HFFc6 (cell line): ENCODE data around the gene BAD. TPM values are rescaled to one million over a fixed set of nuclear protein-coding genes. Genes with fewer than 3 reads are reported as not detected.
A peak's percentile ranks its signal among the peaks of the same experiment; 100 is the strongest.

ENCODE experiments used
- DNase-seq: peaks from one replicate; pipeline ENCODE4 v3.0.0-alpha.2; 2018
- H3K27ac Mint-ChIP-seq: 2 replicates; pipeline ENCODE4 v1.8.0; 2020; ENCODE audit warnings: mild to moderate bottlenecking, mixed read lengths
- H3K27me3 Mint-ChIP-seq: 2 replicates; pipeline ENCODE4 v1.8.0; 2021; ENCODE audit warnings: mild to moderate bottlenecking, moderate library complexity, mixed read lengths; ENCODE audit not compliant: insufficient read depth
- H3K36me3 Mint-ChIP-seq: 2 replicates; pipeline ENCODE4 v1.8.0; 2021; ENCODE audit warnings: low read depth, mixed read lengths
- H3K4me1 Mint-ChIP-seq: 2 replicates; pipeline ENCODE4 v1.8.0; 2020; ENCODE audit warnings: low read depth, mixed read lengths
- H3K4me3 Mint-ChIP-seq: 2 replicates; pipeline ENCODE4 v1.8.0; 2020; ENCODE audit warnings: mild to moderate bottlenecking, moderate library complexity, mixed read lengths
- H3K9me3 Mint-ChIP-seq: 2 replicates; pipeline ENCODE4 v1.8.0; 2020; ENCODE audit warnings: mild to moderate bottlenecking, mixed read lengths
- total RNA-seq, 6 experiments: library from RNA; stranded (reverse); fragmentation: NEBNext Ultra II Directional; extraction: Animal tissue kit (Norgen Biotek cat#: 25700); gene quantifications; 2 replicates in 1 of 6; 3 replicates in 5 of 6; pipeline ENCODE4 v1.2.3, GENCODE V29; 2021
- TF ChIP-seq, protein P1 (sequence below): fragments of 200-600 bp; sonication (generic); IDR thresholded peaks from 2 replicates; pipeline ENCODE4 v1.5.0; 2021; ENCODE audit warnings: antibody characterized with exemption, mild to moderate bottlenecking

BAD gene
- total RNA-seq, 6 experiments from 2014 or later, result 65.9 to 75.0 (median 68.8) TPM

DNA sequence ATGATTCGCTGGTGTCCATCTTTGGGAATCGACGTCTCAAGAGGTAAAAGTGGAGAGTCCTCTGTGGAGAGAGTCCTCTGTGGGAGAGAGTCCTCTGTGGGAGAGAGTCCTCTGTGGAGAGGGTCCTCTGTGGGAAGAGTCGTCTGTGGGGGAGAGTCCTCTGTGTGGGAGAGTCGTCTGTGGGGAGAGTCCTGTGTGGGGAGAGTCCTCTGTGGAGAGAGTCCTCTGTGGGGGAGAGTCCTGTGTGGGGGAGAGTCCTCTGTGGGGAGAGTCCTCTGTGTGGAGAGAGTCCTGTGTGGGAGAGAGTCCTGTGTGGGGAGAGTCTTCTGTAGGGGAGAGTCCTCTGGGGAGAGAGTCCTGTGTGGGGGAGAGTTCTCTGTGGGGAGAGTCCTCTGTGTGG is 36.6 kb upstream of the BAD start:
- TF ChIP-seq, protein P1, sequence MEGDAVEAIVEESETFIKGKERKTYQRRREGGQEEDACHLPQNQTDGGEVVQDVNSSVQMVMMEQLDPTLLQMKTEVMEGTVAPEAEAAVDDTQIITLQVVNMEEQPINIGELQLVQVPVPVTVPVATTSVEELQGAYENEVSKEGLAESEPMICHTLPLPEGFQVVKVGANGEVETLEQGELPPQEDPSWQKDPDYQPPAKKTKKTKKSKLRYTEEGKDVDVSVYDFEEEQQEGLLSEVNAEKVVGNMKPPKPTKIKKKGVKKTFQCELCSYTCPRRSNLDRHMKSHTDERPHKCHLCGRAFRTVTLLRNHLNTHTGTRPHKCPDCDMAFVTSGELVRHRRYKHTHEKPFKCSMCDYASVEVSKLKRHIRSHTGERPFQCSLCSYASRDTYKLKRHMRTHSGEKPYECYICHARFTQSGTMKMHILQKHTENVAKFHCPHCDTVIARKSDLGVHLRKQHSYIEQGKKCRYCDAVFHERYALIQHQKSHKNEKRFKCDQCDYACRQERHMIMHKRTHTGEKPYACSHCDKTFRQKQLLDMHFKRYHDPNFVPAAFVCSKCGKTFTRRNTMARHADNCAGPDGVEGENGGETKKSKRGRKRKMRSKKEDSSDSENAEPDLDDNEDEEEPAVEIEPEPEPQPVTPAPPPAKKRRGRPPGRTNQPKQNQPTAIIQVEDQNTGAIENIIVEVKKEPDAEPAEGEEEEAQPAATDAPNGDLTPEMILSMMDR, result no peak
- Mint-ChIP-seq H3K4me3 (no peak overlapping the region), H3K27me3 (peaks cover 3% of the 10 kb centered on the region), H3K36me3 (peaks cover 21% of the 10 kb centered on the region), H3K9me3 (no peaks in the 10 kb centered on the region), H3K27ac (peak overlapping the region; percentile 40; the same call in 1 of the 2 replicates), H3K4me1 (peaks cover 24% of the 10 kb centered on the region)
- DNase-seq, result no peak

DNA sequence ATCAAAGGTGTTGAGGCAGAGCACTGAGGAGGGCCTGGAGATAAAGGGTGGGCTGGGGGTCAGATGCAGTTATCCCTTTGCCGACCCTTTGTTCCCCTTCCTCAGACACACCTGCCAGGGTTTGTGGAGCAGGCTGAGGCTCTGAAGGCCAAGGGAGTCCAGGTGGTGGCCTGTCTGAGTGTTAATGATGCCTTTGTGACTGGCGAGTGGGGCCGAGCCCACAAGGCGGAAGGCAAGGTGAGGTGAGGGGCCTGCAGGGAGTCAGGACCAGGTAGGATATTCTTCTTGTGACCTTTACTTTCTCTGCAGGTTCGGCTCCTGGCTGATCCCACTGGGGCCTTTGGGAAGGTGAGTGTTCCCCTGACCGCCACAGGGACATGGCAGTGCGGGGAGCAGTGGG is 36.1 kb upstream of the BAD start:
- DNase-seq, result no peak
- TF ChIP-seq, protein P1, result no peak
- no peaks in the 10 kb centered on the region for H3K9me3 Mint-ChIP-seq
- peaks cover 3% of the 10 kb centered on the region for H3K27me3 Mint-ChIP-seq
- no peak overlapping the region for H3K27ac Mint-ChIP-seq
- H3K4me3 Mint-ChIP-seq, result no peak overlapping the region
- peaks cover 21% of the 10 kb centered on the region for H3K36me3 Mint-ChIP-seq
- H3K4me1 Mint-ChIP-seq, result peaks cover 24% of the 10 kb centered on the region

DNA sequence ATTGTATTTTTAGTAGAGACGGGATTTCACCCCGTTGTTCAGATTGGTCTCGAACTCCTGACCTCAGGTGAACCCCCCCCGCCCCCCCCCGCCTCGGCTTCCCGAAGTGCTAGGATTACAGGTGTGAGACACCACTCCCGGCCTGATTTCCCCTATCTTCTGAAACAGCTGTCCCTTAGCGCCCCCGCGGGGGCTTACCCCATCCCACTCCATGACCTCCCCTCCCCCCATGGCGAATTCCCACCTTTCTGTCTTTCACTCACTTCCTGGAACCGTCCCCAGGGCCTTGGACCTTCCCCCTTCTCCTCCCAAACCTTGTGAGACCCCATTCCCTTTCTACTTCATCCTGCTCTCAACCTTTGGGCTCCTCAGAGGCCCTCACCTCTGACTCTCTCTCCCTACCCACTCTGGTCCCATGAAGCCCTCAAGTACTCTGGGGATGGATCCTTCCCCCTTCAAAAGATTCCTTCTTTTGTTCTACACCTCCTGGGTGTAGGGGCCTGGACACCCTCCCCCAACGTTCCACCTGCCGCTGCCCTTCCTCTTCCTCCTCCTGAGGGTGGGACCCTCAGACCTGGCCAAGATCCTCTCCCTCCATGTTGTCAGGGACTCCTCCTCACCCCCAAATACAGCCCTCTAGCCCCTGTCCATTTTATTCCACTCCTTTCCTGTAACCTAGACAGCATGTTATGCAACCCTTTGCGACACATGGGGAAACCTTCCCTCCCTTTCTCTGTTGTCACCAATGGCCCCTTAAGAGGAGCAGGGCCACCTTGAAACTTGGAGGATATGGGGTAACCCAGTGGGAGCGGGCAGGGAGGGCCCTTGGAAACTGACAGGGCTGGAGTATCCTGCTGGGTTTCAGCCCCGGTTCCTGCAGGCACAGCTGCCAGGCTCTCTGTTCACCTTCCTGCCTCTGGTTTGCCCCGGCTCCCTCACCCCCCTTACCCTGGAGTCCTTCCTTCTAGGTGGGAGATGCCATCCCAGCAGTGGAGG is 34.6 kb upstream of the BAD start:
- Mint-ChIP-seq H3K36me3 (peaks cover 25% of the 10 kb centered on the region), H3K27me3 (peaks cover 3% of the 10 kb centered on the region), H3K27ac (peak overlapping the region; percentile 99), H3K4me3 (peak overlapping the region; percentile 96), H3K4me1 (peaks cover 24% of the 10 kb centered on the region), H3K9me3 (no peaks in the 10 kb centered on the region)
- no peak for DNase-seq
- TF ChIP-seq, protein P1, result no peak

DNA sequence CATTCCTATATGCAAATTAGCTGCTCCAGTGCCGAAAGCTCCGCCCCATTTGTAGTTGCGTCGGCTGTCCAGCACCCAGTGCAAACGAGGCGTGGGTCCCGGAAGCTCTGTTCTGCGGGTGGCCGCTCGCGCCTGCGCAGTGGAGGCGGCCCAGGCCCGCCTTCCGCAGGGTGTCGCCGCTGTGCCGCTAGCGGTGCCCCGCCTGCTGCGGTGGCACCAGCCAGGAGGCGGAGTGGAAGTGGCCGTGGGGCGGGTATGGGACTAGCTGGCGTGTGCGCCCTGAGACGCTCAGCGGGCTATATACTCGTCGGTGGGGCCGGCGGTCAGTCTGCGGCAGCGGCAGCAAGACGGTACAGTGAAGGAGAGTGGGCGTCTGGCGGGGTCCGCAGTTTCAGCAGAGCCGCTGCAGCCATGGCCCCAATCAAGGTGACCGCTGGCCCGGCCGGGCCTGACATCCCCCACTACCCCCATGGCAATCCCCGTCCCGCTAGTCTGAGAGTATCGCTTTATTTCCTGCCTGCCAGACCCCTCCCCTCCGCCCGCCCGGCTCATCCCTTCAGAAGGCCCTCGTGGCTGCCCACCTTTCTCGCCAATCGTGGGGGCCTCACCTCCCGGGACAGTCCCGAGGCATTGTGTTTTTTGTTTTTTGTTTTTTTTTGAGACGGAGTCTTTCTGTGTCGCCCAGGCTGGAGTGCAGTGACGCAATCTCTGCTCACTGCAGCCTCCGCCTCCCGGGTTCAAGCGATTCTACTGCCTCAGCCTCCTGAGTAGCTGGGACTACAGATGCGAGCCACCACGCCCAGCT is 33.7 kb upstream of the BAD start, which contains the start of gene PRDX5:
PRDX5 (plus strand) TSS at position 161 of the 805 bp plus-strand sequence; CDS start at position 256, 95 bp downstream.
- Mint-ChIP-seq H3K27ac (peak within 1 kb of the TSS; percentile 99), H3K4me1 (peaks cover 24% of the 10 kb centered on the region), H3K9me3 (no peaks in the 10 kb centered on the region), H3K36me3 (peaks cover 25% of the 10 kb centered on the region), H3K27me3 (peaks cover 3% of the 10 kb centered on the region), H3K4me3 (peak within 1 kb of the TSS; percentile 96)
- peak; percentile 95 for DNase-seq
- TF ChIP-seq, protein P1, result peak; percentile 57

DNA sequence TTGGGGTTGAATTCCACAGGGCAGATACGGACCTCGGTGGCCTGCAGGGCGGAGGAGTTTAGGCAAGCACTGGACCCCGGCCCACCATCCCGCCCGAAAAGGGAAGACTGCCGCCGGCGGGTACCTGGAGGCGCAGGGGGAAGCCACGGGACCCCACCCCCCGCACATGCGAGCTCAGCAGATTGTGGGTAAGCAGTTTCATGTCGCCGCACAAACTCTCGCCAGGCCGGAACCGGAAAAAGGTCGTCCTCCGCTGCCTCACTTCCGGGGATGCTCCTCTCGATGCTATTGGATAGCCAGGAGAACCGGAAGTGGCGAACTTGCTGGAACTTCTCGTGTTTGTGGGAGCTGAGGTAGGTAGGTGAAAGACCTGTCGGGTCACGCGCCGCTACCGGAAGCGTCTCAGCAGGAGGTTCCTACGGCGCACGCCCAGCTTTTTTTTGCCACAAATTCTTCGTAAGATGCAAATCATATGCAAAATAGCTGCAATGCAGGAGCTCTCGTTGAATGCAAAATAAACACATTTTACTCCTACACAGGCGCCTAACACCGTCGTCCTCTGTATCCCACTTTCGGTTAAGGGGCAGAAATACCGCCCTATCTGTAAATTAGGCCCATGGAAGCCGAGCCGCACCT is 33.0 kb upstream of the BAD start, which contains the start of gene TRMT112:
TRMT112 (minus strand) TSS at position 235 of the 636 bp plus-strand sequence; CDS start at position 202, 33 bp downstream.
- peak; percentile 98 for DNase-seq
- no peaks in the 10 kb centered on the region for H3K9me3 Mint-ChIP-seq
- H3K36me3 Mint-ChIP-seq, result peaks cover 25% of the 10 kb centered on the region
- TF ChIP-seq, protein P1, result no peak
- peaks cover 24% of the 10 kb centered on the region for H3K4me1 Mint-ChIP-seq
- peak within 1 kb of the TSS; percentile 96 for H3K4me3 Mint-ChIP-seq
- H3K27ac Mint-ChIP-seq, result peak within 1 kb of the TSS; percentile 99
- peaks cover 3% of the 10 kb centered on the region for H3K27me3 Mint-ChIP-seq
